Sigmoid colon (tissue), 7 donors: ENCODE data around the gene UBE3B. TPM values are rescaled to one million over a fixed set of nuclear protein-coding genes. Genes with fewer than 3 reads are reported as not detected.

Experiments
- DNase-seq: peaks from one replicate; pipeline ENCODE4 v3.0.0-alpha.2; 2019
- H3K27ac ChIP-seq, 4 donors: fragments of 200-600 bp; sonication (generic); one replicate each; pipeline ENCODE4 v1.5.1; 2016 to 2019; ENCODE audit warnings: mild to moderate bottlenecking in 1 of 4
- H3K27me3 ChIP-seq, 3 donors: fragments of 200-600 bp; sonication (generic); one replicate each; pipeline ENCODE4 v1.5.1; 2019; ENCODE audit warnings: mild to moderate bottlenecking in 1 of 3
- H3K36me3 ChIP-seq, 4 donors: fragments of 200-600 bp; sonication (generic); one replicate each; pipeline ENCODE4 v1.5.1; 2016 to 2019
- H3K4me1 ChIP-seq, 4 donors: fragments of 200-600 bp; sonication (generic); one replicate each; pipeline ENCODE4 v1.5.1; 2017 to 2019
- H3K4me3 ChIP-seq, 4 donors: fragments of 200-600 bp; sonication (generic); one replicate each; pipeline ENCODE4 v1.5.1; 2017 to 2019; ENCODE audit warnings: mild to moderate bottlenecking in 2 of 4, moderate library complexity in 1 of 4
- H3K9me3 ChIP-seq, 4 donors: fragments of 200-600 bp in 3 of 4; sonication (generic) in 3 of 4; one replicate each; pipeline versions ENCODE4 v1.5.1 to v1.6.1; 2013 to 2019
- EP300 ChIP-seq, 4 donors: sonication (generic); formaldehyde crosslinking; IDR thresholded peaks; one replicate each; pipeline ENCODE4 v1.6.1; 2017; ENCODE audit warnings: antibody characterized with exemption in 4 of 4
- POLR2A ChIP-seq, 2 donors: fragments of 450-650 bp; IDR thresholded peaks; one replicate each; pipeline ENCODE4 v1.6.1; 2016; ENCODE audit warnings: antibody characterized with exemption in 2 of 2, mild to moderate bottlenecking in 2 of 2, moderate library complexity in 2 of 2
- POLR2AphosphoS5 ChIP-seq, 4 donors: sonication (generic); formaldehyde crosslinking; IDR thresholded peaks; one replicate each; pipeline ENCODE4 v1.6.1; 2017; ENCODE audit warnings: antibody characterized with exemption in 4 of 4
- WGBS, 2 donors: extraction: QIAGEN DNeasy Blood & Tissue Kit; methylation state at CpG; one replicate each; pipeline ENCODE4 v1.1.7; 2013; 5-methylcytosine and 5-hydroxymethylcytosine counted together
- intact Hi-C: fragments of 100-400 bp; cut with DNase I; formaldehyde crosslinking; loops from one replicate; pipeline ENCODE4 v1.15.1; 2023
- polyA plus RNA-seq, 3 donors: library from polyadenylated mRNA; stranded (reverse); fragments of 200-250 nt; gene quantifications; one replicate each; pipeline ENCODE4 v1.2.3, GENCODE V29; 2013
- total RNA-seq, 4 donors: library from RNA; depleted of rRNA; stranded (reverse); fragments of >200 nt; gene quantifications; one replicate each; pipeline ENCODE4 v1.1.0, GENCODE V29; 2016
- TF ChIP-seq, protein P1 (sequence below), 4 experiments: fragments of 450-650 bp in 3 of 4; fragments of 200-600 bp in 1 of 4; IDR thresholded peaks; one replicate each; pipeline ENCODE4 v1.5.1; 2016 to 2019; ENCODE audit warnings: antibody characterized with exemption in 4 of 4, mild to moderate bottlenecking in 3 of 4, moderate library complexity in 2 of 4
- donor health status: healthy with polysubstance abuse.
- donor health status: Bipolar disorder and iron deficiency.
- donor health status: healthy.

UBE3B gene
- total and polyA plus RNA-seq, 7 donors: 15.3 to 67.7 (median 48.4) TPM

DNA sequence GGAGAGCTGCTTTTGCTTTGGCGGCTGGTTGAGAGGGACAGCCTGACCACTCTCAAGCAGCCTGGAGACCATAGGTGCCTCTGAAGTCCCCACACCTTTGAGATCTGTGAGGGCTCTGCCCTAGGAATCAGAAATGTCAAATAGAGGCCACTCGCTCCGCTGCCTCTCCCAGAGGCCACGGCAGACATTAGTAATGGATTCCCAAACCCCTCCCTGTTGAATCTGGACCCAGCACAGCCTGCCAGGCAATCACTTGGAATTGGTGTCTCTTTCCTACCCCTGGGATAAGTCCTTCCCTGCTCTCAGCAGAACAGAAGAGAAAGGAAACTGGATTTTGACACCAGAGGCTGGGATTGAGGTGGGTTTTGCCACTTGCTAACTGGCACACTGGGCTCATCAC is 70.8 kb downstream of the UBE3B start:
- intact Hi-C loops: no loop called here
- 86 to 89% methylated on average over 4 of the region's 4 CpGs for WGBS, 2 donors
- Histone ChIP-seq H3K4me1 (no peaks in the 10 kb centered on the region), H3K9me3 (no peaks in the 10 kb centered on the region), H3K4me3 (no peak overlapping the region), H3K27me3 (peaks cover 0 to 64% (median 33%) of the 10 kb centered on the region in 3 donors), H3K36me3 (no peaks in the 10 kb centered on the region), H3K27ac (no peak overlapping the region)
- no peak for DNase-seq
- TF ChIP-seq, protein P1, sequence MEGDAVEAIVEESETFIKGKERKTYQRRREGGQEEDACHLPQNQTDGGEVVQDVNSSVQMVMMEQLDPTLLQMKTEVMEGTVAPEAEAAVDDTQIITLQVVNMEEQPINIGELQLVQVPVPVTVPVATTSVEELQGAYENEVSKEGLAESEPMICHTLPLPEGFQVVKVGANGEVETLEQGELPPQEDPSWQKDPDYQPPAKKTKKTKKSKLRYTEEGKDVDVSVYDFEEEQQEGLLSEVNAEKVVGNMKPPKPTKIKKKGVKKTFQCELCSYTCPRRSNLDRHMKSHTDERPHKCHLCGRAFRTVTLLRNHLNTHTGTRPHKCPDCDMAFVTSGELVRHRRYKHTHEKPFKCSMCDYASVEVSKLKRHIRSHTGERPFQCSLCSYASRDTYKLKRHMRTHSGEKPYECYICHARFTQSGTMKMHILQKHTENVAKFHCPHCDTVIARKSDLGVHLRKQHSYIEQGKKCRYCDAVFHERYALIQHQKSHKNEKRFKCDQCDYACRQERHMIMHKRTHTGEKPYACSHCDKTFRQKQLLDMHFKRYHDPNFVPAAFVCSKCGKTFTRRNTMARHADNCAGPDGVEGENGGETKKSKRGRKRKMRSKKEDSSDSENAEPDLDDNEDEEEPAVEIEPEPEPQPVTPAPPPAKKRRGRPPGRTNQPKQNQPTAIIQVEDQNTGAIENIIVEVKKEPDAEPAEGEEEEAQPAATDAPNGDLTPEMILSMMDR (IDR thresholded peaks at IDR 0.05): no peak
- TF ChIP-seq POLR2AphosphoS5 (IDR thresholded peaks at IDR 0.05) (no peak), EP300 (IDR thresholded peaks at IDR 0.05) (no peak), POLR2A (IDR thresholded peaks at IDR 0.05) (no peak)

DNA sequence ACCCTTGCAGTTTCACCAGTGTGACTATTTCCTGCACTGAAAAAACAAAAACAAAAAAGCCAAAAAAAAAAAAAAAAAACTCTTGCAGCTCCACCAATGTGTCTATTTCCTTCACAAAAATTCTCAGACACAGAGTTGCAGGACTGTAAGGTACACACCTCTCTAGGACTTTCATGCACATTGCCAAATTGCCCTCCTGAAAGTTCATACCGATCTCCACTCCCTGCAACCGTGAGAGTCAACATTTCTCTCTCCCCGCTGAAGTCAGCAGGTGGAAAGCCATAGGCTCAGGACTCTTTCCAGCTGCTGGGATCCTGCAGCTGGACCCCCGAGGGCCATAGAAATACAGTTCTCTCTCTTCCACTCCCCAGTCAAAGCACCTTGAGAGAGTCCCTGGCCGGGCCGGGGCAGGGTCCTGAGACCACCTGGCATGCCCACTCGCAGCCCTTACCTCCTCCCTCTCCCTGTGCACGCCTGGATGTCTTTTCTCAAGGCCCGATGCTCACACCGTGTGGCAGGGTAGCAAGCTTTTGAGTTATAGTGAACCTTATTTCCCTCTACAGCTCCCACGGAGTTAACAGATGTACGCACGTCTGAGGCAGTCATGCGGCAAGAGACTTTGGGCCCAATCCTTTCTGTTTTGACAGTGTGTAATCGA is 72.3 kb downstream of the UBE3B start:
- peaks cover 0 to 74% (median 33%) of the 10 kb centered on the region in 3 donors for H3K27me3 ChIP-seq
- intact Hi-C loops: no loop called here
- WGBS, 2 donors: 21 to 55% methylated on average over 15 of the region's 15 CpGs
- H3K36me3 ChIP-seq: no peaks in the 10 kb centered on the region
- no peak overlapping the region for H3K4me3 ChIP-seq
- no peaks in the 10 kb centered on the region for H3K9me3 ChIP-seq
- H3K27ac ChIP-seq: no peak overlapping the region
- TF ChIP-seq POLR2A (IDR thresholded peaks at IDR 0.05) (no peak), POLR2AphosphoS5 (IDR thresholded peaks at IDR 0.05) (no peak), EP300 (IDR thresholded peaks at IDR 0.05) (no peak)
- TF ChIP-seq, protein P1 (IDR thresholded peaks at IDR 0.05): no peak
- H3K4me1 ChIP-seq: no peaks in the 10 kb centered on the region
- no peak for DNase-seq

DNA sequence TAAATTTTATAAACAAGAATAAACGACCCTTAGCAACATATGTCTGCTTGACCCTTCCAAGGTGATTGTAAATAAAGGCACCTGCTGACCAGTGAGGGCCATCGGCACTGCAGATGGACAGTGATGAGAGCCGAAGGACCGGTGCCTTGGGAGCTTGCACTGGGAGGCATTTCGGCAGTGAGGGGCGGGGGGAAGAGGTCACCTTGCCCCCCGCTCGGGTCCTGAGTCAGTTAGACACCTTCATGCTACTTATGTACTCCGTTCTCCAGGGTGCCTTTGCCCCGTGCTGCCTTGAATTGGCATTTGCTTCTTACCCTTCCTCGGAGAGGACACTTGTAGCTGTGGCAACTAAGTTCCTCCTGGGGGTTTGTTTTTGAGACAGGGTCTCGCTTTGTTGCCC is 72.8 kb downstream of the UBE3B start:
- 59 to 77% methylated on average over 12 of the region's 12 CpGs for WGBS, 2 donors
- DNase-seq: no peak
- Histone ChIP-seq H3K9me3 (no peaks in the 10 kb centered on the region), H3K27me3 (peaks cover 0 to 74% (median 33%) of the 10 kb centered on the region in 3 donors), H3K36me3 (no peaks in the 10 kb centered on the region), H3K27ac (no peak overlapping the region), H3K4me3 (no peak overlapping the region), H3K4me1 (no peaks in the 10 kb centered on the region)
- TF ChIP-seq, protein P1 (IDR thresholded peaks at IDR 0.05): no peak
- TF ChIP-seq POLR2A (IDR thresholded peaks at IDR 0.05) (no peak), EP300 (IDR thresholded peaks at IDR 0.05) (no peak), POLR2AphosphoS5 (IDR thresholded peaks at IDR 0.05) (no peak)
- intact Hi-C loops: no loop called here

DNA sequence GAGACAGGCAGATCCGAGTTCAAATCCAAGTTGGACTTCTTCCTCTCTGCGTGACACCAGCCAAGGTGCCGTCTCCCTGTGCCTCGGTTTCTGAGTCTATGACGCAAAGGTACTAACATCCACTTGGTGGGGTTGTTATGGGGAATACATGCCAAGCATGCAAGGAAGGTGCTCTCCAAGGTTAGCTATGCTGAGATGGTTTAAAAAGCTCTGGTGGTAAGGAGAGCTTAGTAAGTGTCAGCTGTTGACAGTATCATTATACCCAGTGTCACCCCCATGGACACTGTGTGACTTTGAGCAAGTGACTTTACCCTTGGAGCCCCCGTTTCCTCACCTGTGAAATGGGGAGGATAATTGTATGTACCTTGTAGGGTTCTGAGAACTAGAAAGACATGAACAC is 73.7 kb downstream of the UBE3B start:
- WGBS, 2 donors: 86 to 94% methylated on average over 6 of the region's 6 CpGs
- Histone ChIP-seq H3K36me3 (no peaks in the 10 kb centered on the region), H3K27ac (no peak overlapping the region), H3K9me3 (no peaks in the 10 kb centered on the region), H3K4me1 (no peaks in the 10 kb centered on the region), H3K27me3 (peaks cover 0 to 74% (median 33%) of the 10 kb centered on the region in 3 donors), H3K4me3 (no peak overlapping the region)
- no peak for DNase-seq
- TF ChIP-seq EP300 (IDR thresholded peaks at IDR 0.05) (no peak), POLR2AphosphoS5 (IDR thresholded peaks at IDR 0.05) (no peak), POLR2A (IDR thresholded peaks at IDR 0.05) (no peak)
- TF ChIP-seq, protein P1 (IDR thresholded peaks at IDR 0.05): no peak
- intact Hi-C loops: no loop called here

DNA sequence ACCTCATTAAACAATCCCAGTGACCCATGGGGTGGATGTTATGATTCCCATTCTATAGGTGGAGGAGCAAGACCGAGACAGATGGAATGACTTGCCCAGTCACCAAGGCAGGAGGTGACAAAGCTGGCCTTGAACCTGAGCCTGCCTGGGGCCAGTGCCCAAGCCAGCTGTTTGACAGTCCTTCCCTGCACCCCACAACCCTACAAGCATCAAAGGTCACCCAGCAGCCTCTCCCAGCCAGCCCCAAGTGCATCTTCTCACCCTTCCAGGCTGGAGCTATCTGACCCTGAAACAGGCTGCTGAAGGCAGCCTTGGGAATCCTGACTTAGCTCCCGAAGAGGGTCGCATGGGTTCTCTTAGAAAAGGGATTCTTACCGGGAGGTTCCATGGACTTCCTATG is 75.5 kb downstream of the UBE3B start:
- H3K4me1 ChIP-seq: no peaks in the 10 kb centered on the region
- H3K9me3 ChIP-seq: no peaks in the 10 kb centered on the region
- H3K27ac ChIP-seq: no peak overlapping the region
- 49 to 76% methylated on average over 4 of the region's 4 CpGs for WGBS, 2 donors
- DNase-seq: no peak
- no peaks in the 10 kb centered on the region for H3K36me3 ChIP-seq
- H3K27me3 ChIP-seq: peaks cover 0 to 60% (median 27%) of the 10 kb centered on the region in 3 donors
- no peak overlapping the region for H3K4me3 ChIP-seq
- intact Hi-C loops: no loop called here
- no peak for TF ChIP-seq EP300 (IDR thresholded peaks at IDR 0.05)
- TF ChIP-seq POLR2AphosphoS5 (IDR thresholded peaks at IDR 0.05): no peak
- TF ChIP-seq, protein P1 (IDR thresholded peaks at IDR 0.05): no peak
- no peak for TF ChIP-seq POLR2A (IDR thresholded peaks at IDR 0.05)
